Tibial artery (tissue), 4 donors: ENCODE data around the gene PPP1R9B.

Experiments
- DNase-seq, 2 donors: peaks; one replicate each; pipeline ENCODE4 v3.0.0-alpha.2; 2019
- H3K27ac ChIP-seq, 2 donors: fragments of 200-600 bp; sonication (generic) in 1 of 2; 1 replicate in 1 of 2; 2 replicates in 1 of 2; pipeline ENCODE4 v1.5.1; 2018 to 2019; ENCODE audit warnings: mild to moderate bottlenecking in 1 of 2
- H3K27me3 ChIP-seq, 2 donors: fragments of 200-600 bp; sonication (generic) in 1 of 2; one replicate each; pipeline versions ENCODE4 v1.5.1 to v1.6.0; 2016 to 2019
- H3K36me3 ChIP-seq, 3 donors: fragments of 200-600 bp; sonication (generic) in 2 of 3; one replicate each; pipeline ENCODE4 v1.5.1; 2016 to 2019; ENCODE audit warnings: mild to moderate bottlenecking in 2 of 3
- H3K4me1 ChIP-seq, 4 donors: fragments of 200-600 bp; sonication (generic) in 2 of 4; 1 replicate in 3 of 4; 2 replicates in 1 of 4; pipeline ENCODE4 v1.5.1; 2016 to 2019
- H3K4me3 ChIP-seq, 2 donors: fragments of 200-600 bp; sonication (generic) in 1 of 2; 1 replicate in 1 of 2; 2 replicates in 1 of 2; pipeline ENCODE4 v1.5.1; 2018 to 2019; ENCODE audit warnings: mild to moderate bottlenecking in 2 of 2
- H3K9me3 ChIP-seq, 3 donors: fragments of 200-600 bp; sonication (generic) in 1 of 3; one replicate each; pipeline ENCODE4 v1.5.1; 2016 to 2019
- CTCF ChIP-seq, 2 experiments: fragments of 200-600 bp in 1 of 2; fragments of 450-650 bp in 1 of 2; IDR thresholded peaks; one replicate each; pipeline ENCODE4 v1.5.1; 2017 to 2019; ENCODE audit warnings: antibody characterized with exemption in 2 of 2, mild to moderate bottlenecking in 1 of 2, moderate library complexity in 1 of 2
- intact Hi-C: fragments of 100-400 bp; cut with DNase I; formaldehyde crosslinking; loops from one replicate; pipeline ENCODE4 v1.15.0; 2023; ENCODE audit warnings: low total_unique reads

Gene PPP1R9B

DNA sequence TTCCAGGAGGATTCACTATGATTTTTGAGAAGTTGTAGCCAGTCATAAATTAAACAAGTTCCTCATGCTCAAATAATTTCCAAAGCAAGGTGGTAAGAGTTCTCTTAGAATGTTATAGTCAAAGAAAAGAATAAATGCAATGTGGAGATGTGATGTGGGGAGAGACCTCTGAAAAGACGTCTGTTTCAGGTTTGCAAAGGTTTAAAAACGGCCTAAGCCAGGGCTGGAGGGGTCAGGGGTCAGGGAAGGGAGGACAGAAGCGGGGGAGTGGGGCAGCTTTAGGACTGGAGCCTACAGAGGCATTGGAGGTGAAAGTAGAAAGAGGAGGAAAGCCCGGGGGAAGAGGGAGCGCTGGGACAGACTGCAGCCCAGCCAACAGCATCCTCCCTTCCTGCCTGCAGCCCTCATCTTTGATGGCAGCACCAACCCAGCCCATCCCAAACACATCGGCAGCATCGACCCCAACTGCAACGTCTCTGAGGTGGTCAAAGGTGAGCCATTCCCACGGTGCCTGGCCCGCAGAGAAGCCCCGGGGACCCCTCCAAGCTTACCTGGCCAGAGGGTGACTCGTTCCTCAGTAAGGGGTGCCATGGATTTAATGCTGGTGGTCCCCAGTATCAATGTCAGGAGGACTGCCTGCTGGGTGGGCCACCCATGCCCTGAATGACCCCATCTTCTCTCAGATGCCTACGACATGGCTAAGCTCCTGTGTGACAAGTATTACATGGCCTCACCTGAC is 43.9 kb downstream of the PPP1R9B start:
- Histone ChIP-seq H3K36me3 (peaks cover 33 to 85% (median 67%) of the 10 kb centered on the region in 3 donors), H3K4me1 (peaks cover 0 to 30% (median 27%) of the 10 kb centered on the region in 4 donors), H3K27me3 (no peaks in the 10 kb centered on the region), H3K4me3 (no peak overlapping the region), H3K27ac (no peak overlapping the region), H3K9me3 (no peaks in the 10 kb centered on the region)
- DNase-seq, result no peak
- intact Hi-C loops, result no loop called here
- TF ChIP-seq CTCF (IDR thresholded peaks at IDR 0.05), result no peak

- Histone ChIP-seq H3K27me3 (no peaks in the 10 kb centered on the region), H3K36me3 (peaks cover 33 to 92% (median 67%) of the 10 kb centered on the region in 3 donors), H3K9me3 (no peaks in the 10 kb centered on the region), H3K4me1 (peaks cover 0 to 30% (median 28%) of the 10 kb centered on the region in 4 donors), H3K4me3 (no peak overlapping the region), H3K27ac (no peak overlapping the region)
- intact Hi-C loops, result no loop called here
- no peak for TF ChIP-seq CTCF (IDR thresholded peaks at IDR 0.05)
- no peak for DNase-seq
Observed at GRCh38 chr17:50105811-50106210, 44.7 kb downstream of the PPP1R9B start.

GRCh38 chr17:50103941-50104340 is 46.5 kb downstream of the PPP1R9B start:
- no peaks in the 10 kb centered on the region for H3K27me3 ChIP-seq
- no peak for TF ChIP-seq CTCF (IDR thresholded peaks at IDR 0.05)
- no peaks in the 10 kb centered on the region for H3K9me3 ChIP-seq
- H3K36me3 ChIP-seq, result peaks cover 27 to 92% (median 63%) of the 10 kb centered on the region in 3 donors
- H3K4me3 ChIP-seq, result no peak overlapping the region
- no peak overlapping the region for H3K27ac ChIP-seq
- intact Hi-C loops, result no loop called here
- DNase-seq, result no peak
- peaks cover 0 to 40% (median 34%) of the 10 kb centered on the region in 4 donors for H3K4me1 ChIP-seq

DNA sequence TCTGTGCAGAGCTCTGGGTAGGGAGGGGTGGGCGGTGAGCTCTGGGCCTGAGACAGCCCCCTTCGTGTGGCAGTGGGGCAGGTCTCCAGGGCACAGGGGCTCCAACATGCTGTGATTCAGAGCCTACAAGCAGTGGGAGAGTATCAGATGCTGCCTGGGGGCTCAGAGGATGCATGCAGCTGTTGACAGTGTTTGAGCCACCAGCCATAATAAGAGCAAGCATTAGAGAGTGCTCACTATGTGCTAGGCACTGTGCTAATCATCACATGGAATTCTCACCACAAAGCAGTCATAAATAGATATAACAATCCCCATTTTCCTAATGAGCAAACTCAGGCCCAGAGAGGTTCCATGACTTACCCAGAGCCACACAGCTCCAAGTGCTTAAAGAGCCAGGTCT is 47.2 kb downstream of the PPP1R9B start:
- Histone ChIP-seq H3K4me1 (peaks cover 0 to 46% (median 37%) of the 10 kb centered on the region in 4 donors), H3K27me3 (no peaks in the 10 kb centered on the region), H3K27ac (peak overlapping the region; percentile 58 to 68), H3K4me3 (no peak overlapping the region), H3K9me3 (no peaks in the 10 kb centered on the region), H3K36me3 (peaks cover 30 to 92% (median 63%) of the 10 kb centered on the region in 3 donors)
- no peak for DNase-seq
- no peak for TF ChIP-seq CTCF (IDR thresholded peaks at IDR 0.05)
- intact Hi-C loops, result no loop called here

- H3K27ac ChIP-seq, result peak overlapping the region; percentile 58 to 68
Observed at GRCh38 chr17:50102164-50102991, 48.1 kb downstream of the PPP1R9B start.

More at GRCh38 chr17:50102164-50102991, 48.1 kb downstream of the PPP1R9B start:
- Histone ChIP-seq H3K36me3 (peaks cover 30 to 92% (median 62%) of the 10 kb centered on the region in 3 donors), H3K27me3 (no peaks in the 10 kb centered on the region), H3K4me1 (peaks cover 0 to 52% (median 39%) of the 10 kb centered on the region in 4 donors), H3K4me3 (no peak overlapping the region), H3K9me3 (no peaks in the 10 kb centered on the region)
- TF ChIP-seq CTCF (IDR thresholded peaks at IDR 0.05), result no peak
- intact Hi-C loops, result no loop called here
- peak; percentile 58 to 89 for DNase-seq
